IMR-90 (cell line): Measurements from ENCODE around the gene RASSF4. TPM values are rescaled to one million over a fixed set of nuclear protein-coding genes. Genes with fewer than 3 reads are reported as not detected.

Experiments used
- ATAC-seq: fragments of 200-7000 bp; cut with Tn5 transposase; 2 replicates; pipeline ENCODE4 v1.9.1; 2020; ENCODE audit warnings: low read depth, mild to moderate bottlenecking, moderate library complexity
- BruUV-seq: library from RNA; stranded (reverse); fragments of 400-500 nt; replicated peaks from 2 replicates; lab custom pipeline; 2021; lab: Mats Ljungman, UMichigan
- CTCF ChIA-PET: fragments of 300-600 bp; formaldehyde crosslinking; extraction: SDS; loops from one replicate; lab custom pipeline; 2021; ENCODE audit warnings: antibody characterized with exemption; lab: Yijun Ruan, JAX
- POLR2A ChIA-PET: fragments of 300-600 bp; sonication (Branson Sonifier 250); formaldehyde crosslinking; loops from one replicate; lab custom pipeline; 2022; ENCODE audit warnings: antibody characterized with exemption; ENCODE audit not compliant: unreplicated experiment; lab: Charles Lee
- DNase-seq: peaks from one replicate; pipeline ENCODE4 v3.0.0; 2013
- H2AFZ ChIP-seq: replicated peaks from 2 replicates; pipeline ENCODE3; 2013; ENCODE audit warnings: low read length, mild to moderate bottlenecking; ENCODE audit not compliant: poor library complexity
- H2AK5ac ChIP-seq: 2 replicates; pipeline ENCODE4 v1.6.1; 2013; ENCODE audit warnings: low read depth, low read length, inconsistent platforms
- H2AK9ac ChIP-seq: replicated peaks from 2 replicates; pipeline ENCODE3; 2013; ENCODE audit warnings: mild to moderate bottlenecking, low read depth, low read length, moderate library complexity; ENCODE audit not compliant: poor library complexity
- H2BK120ac ChIP-seq: 2 replicates; pipeline ENCODE4 v1.6.1; 2013; ENCODE audit warnings: low read depth, low read length, inconsistent platforms
- H2BK15ac ChIP-seq: 3 replicates; pipeline ENCODE4 v1.6.1; 2013; ENCODE audit warnings: low read depth, low read length, inconsistent platforms
- H2BK20ac ChIP-seq: 2 replicates; pipeline ENCODE4 v1.6.1; 2013; ENCODE audit warnings: low read depth, mild to moderate bottlenecking, inconsistent platforms, low read length, moderate library complexity
- H2BK5ac ChIP-seq: 2 replicates; pipeline ENCODE4 v1.6.1; 2013; ENCODE audit warnings: mild to moderate bottlenecking, low read depth, low read length, inconsistent platforms; ENCODE audit not compliant: poor library complexity, severe bottlenecking
- H3K14ac ChIP-seq: replicated peaks from 2 replicates; pipeline ENCODE4 v1.6.1; 2013; ENCODE audit warnings: low read depth, low read length, inconsistent platforms
- H3K18ac ChIP-seq: 2 replicates; pipeline ENCODE4 v1.6.1; 2013; ENCODE audit warnings: low read depth, low read length, control low read depth
- H3K23ac ChIP-seq: 2 replicates; pipeline ENCODE4 v1.6.1; 2013; ENCODE audit warnings: low read depth, low read length, inconsistent platforms
- H3K27ac ChIP-seq: 2 replicates; pipeline ENCODE4 v1.5.1; 2013; ENCODE audit warnings: mild to moderate bottlenecking, control low read depth, low read length; ENCODE audit not compliant: insufficient read depth
- H3K27me3 ChIP-seq: 2 replicates; pipeline ENCODE4 v1.6.1; 2013; ENCODE audit warnings: low read length; ENCODE audit not compliant: control insufficient read depth, insufficient read depth
- H3K36me3 ChIP-seq: 2 replicates; pipeline ENCODE4 v1.6.1; 2013; ENCODE audit warnings: low read length, mixed read lengths; ENCODE audit not compliant: control insufficient read depth, insufficient read depth
- H3K4ac ChIP-seq: 2 replicates; pipeline ENCODE4 v1.6.1; 2013; ENCODE audit warnings: low read depth, low read length, inconsistent platforms
- H3K4me1 ChIP-seq: 2 replicates; pipeline ENCODE4 v1.6.1; 2013; ENCODE audit warnings: low read length, mixed read lengths; ENCODE audit not compliant: control insufficient read depth, insufficient read depth
- H3K4me2 ChIP-seq: 2 replicates; pipeline ENCODE4 v1.6.1; 2013; ENCODE audit warnings: low read depth, mild to moderate bottlenecking, control low read depth, low read length, moderate library complexity
- H3K4me3 ChIP-seq: 2 replicates; pipeline ENCODE4 v1.5.1; 2013; ENCODE audit warnings: low read depth, mild to moderate bottlenecking, control low read depth, low read length, moderate library complexity; ENCODE audit not compliant: insufficient read depth
- H3K56ac ChIP-seq: 2 replicates; pipeline ENCODE4 v1.6.1; 2013; ENCODE audit warnings: low read length, inconsistent platforms; ENCODE audit not compliant: insufficient read depth; ENCODE audit errors: extremely low read depth
- H3K79me1 ChIP-seq, 2 experiments: 2 replicates each; pipeline ENCODE4 v1.6.1; 2013; ENCODE audit warnings: low read length in 2 of 2, inconsistent platforms in 1 of 2, low read depth in 1 of 2
- H3K9ac ChIP-seq: 2 replicates; pipeline ENCODE4 v1.6.1; 2013; ENCODE audit warnings: low read depth, low read length, control low read depth
- H3K9me1 ChIP-seq: 2 replicates; pipeline ENCODE4 v1.6.1; 2013; ENCODE audit warnings: low read length, inconsistent platforms; ENCODE audit not compliant: insufficient read depth
- H3K9me3 ChIP-seq: 2 replicates; pipeline ENCODE4 v1.6.1; 2013; ENCODE audit warnings: low read length; ENCODE audit not compliant: control insufficient read depth, insufficient read depth
- H4K20me1 ChIP-seq: 2 replicates; pipeline ENCODE4 v1.6.1; 2013; ENCODE audit warnings: low read length, inconsistent platforms; ENCODE audit not compliant: insufficient read depth
- H4K5ac ChIP-seq: 2 replicates; pipeline ENCODE4 v1.6.1; 2013; ENCODE audit warnings: mild to moderate bottlenecking, low read depth, low read length, control low read depth
- H4K8ac ChIP-seq, 2 experiments: 2 replicates each; pipeline ENCODE4 v1.6.1; 2013; ENCODE audit warnings: low read depth in 2 of 2, low read length in 2 of 2, control low read depth in 1 of 2, inconsistent platforms in 1 of 2
- H4K91ac ChIP-seq: 2 replicates; pipeline ENCODE4 v1.6.1; 2013; ENCODE audit warnings: low read depth, low read length, inconsistent platforms; ENCODE audit not compliant: insufficient read depth
- BHLHE40 ChIP-seq: fragments of 150-350 bp; IDR thresholded peaks from 2 replicates; pipeline ENCODE4 v1.6.1; 2016; ENCODE audit warnings: mild to moderate bottlenecking, low read depth, low read length
- CEBPB ChIP-seq: IDR thresholded peaks from 2 replicates; pipeline ENCODE4 v1.6.1; 2012; ENCODE audit warnings: low read depth, low read length, improper control_type of control experiment
- CHD1 ChIP-seq: IDR thresholded peaks from 2 replicates; pipeline ENCODE4 v1.6.1; 2012; ENCODE audit warnings: low read depth, low read length, improper control_type of control experiment
- CTCF ChIP-seq: conservative IDR thresholded peaks from 2 replicates; pipeline ENCODE4 v1.5.1; 2012; ENCODE audit warnings: mild to moderate bottlenecking, low read depth, low read length, improper control_type of control experiment
- FOS ChIP-seq: fragments of 150-350 bp; IDR thresholded peaks from 2 replicates; pipeline ENCODE4 v1.6.1; 2016; ENCODE audit warnings: low read depth, low read length
- MAFK ChIP-seq: IDR thresholded peaks from 2 replicates; pipeline ENCODE4 v1.6.1; 2012; ENCODE audit warnings: low read depth, low read length, improper control_type of control experiment
- MAZ ChIP-seq: IDR thresholded peaks from 2 replicates; pipeline ENCODE4 v1.6.1; 2012; ENCODE audit warnings: low read depth, mild to moderate bottlenecking, low read length, improper control_type of control experiment, moderate library complexity, borderline replicate concordance
- MXI1 ChIP-seq: IDR thresholded peaks from 2 replicates; pipeline ENCODE4 v1.6.1; 2012; ENCODE audit warnings: low read depth, mild to moderate bottlenecking, low read length, moderate library complexity, borderline replicate concordance
- NFE2L2 ChIP-seq: fragments of 150-350 bp; IDR thresholded peaks from 2 replicates; pipeline ENCODE4 v1.6.1; 2016; ENCODE audit warnings: low read depth, mild to moderate bottlenecking, low read length
- POLR2A ChIP-seq: IDR thresholded peaks from 2 replicates; pipeline ENCODE4 v1.6.1; 2012; ENCODE audit warnings: mild to moderate bottlenecking, low read depth, low read length
- RAD21 ChIP-seq: IDR thresholded peaks from 2 replicates; pipeline ENCODE4 v1.6.1; 2012; ENCODE audit warnings: low read length, improper control_type of control experiment
- RCOR1 ChIP-seq: IDR thresholded peaks from 2 replicates; pipeline ENCODE4 v1.6.1; 2012; ENCODE audit warnings: mild to moderate bottlenecking, low read length, improper control_type of control experiment; ENCODE audit not compliant: insufficient replicate concordance
- RFX5 ChIP-seq: IDR thresholded peaks from 2 replicates; pipeline ENCODE4 v1.8.0; 2012; ENCODE audit warnings: low read depth, mild to moderate bottlenecking, low read length, moderate library complexity
- SMC3 ChIP-seq: fragments of 150-350 bp; IDR thresholded peaks from 2 replicates; pipeline ENCODE4 v1.6.1; 2016; ENCODE audit warnings: low read depth, mild to moderate bottlenecking, antibody characterized with exemption, low read length, moderate library complexity
- USF2 ChIP-seq: fragments of 150-350 bp; IDR thresholded peaks from 2 replicates; pipeline ENCODE4 v1.6.1; 2017; ENCODE audit warnings: mild to moderate bottlenecking, antibody characterized with exemption, low read length, low read depth
- WGBS, 2 experiments: methylation state at CpG; one replicate each; pipeline versions ENCODE4 v1.1.5 to v1.1.7; 2013; ENCODE audit warnings: missing lambda C conversion rate in 2 of 2; ENCODE audit not compliant: insufficient read length in 1 of 2; ENCODE audit errors: extremely low coverage in 2 of 2; 5-methylcytosine and 5-hydroxymethylcytosine counted together
- dilution Hi-C: fragments of 300-500 bp; cut with HindIII; formaldehyde crosslinking; loops from one replicate; pipeline ENCODE4 v1.14.3; 2018; ENCODE audit warnings: low sequenced_read_pairs; ENCODE audit not compliant: unreplicated experiment
- in situ Hi-C: fragments of 300-500 bp; cut with MboI; formaldehyde crosslinking; loops from 3 replicates; pipeline ENCODE4 v1.14.3; 2019; ENCODE audit warnings: low sequenced_read_pairs, inconsistent platforms, mixed read lengths
- intact Hi-C: fragments of 100-400 bp; cut with micrococcal nuclease; formaldehyde crosslinking; loops from 2 replicates; pipeline ENCODE4 v1.10.0; 2022
- polyA plus RNA-seq, 3 experiments: library from polyadenylated mRNA; depleted of rRNA; stranded (reverse); fragments of >200 nt; gene quantifications; 2 replicates each; pipeline ENCODE4 v1.2.3, GENCODE V29; 2012; ENCODE audit warnings: low replicate concordance in 1 of 3
- total RNA-seq: library from RNA; depleted of rRNA; stranded (reverse); fragments of >200 nt; gene quantifications from 2 replicates; pipeline ENCODE4 v1.2.3, GENCODE V29; 2012
- TF ChIP-seq, protein P1 (sequence below): fragments of 150-350 bp; IDR thresholded peaks from 2 replicates; pipeline ENCODE4 v1.6.1; 2016; ENCODE audit warnings: low read depth, mild to moderate bottlenecking, low read length, moderate library complexity, borderline replicate concordance

Gene RASSF4
- total and polyA plus RNA-seq, 2 of the 4 experiments (the other 2 are of a cell fraction): 5.9 to 8.6 TPM

DNA sequence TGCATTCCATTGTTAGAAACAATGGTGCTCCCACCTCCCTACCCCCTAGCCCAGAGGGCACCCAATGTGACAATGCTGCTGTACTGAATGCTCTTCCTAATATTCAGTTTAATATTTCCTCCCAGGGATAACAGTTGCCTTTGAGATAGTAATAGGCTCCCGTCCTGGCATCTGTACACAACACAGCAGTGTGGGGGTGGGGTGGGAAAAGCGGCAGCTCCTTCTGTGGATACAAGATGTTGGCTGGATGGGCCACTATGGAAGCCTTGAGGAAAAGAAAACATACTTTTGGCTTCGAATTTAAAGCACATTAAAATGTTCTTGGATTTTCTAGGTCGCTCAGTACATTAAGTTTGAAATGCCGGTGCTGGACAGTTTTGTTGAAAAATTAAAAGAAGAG is 32.0 kb downstream of the RASSF4 start:
- Histone ChIP-seq H2BK20ac (peak overlapping the region; percentile 98), H2BK120ac (peak overlapping the region; percentile 99), H3K27ac (no peak overlapping the region), H3K4me2 (no peak overlapping the region), H3K9me1 (peaks cover 40% of the 10 kb centered on the region), H4K20me1 (no peaks in the 10 kb centered on the region), H3K79me1 (peaks cover 0 to 8% of the 10 kb centered on the region in 2 experiments; a peak in 1 of 4 replicates), H3K36me3 (peaks cover 11% of the 10 kb centered on the region; the same call in 1 of the 2 replicates), H4K91ac (peak overlapping the region; percentile 98), H3K27me3 (no peaks in the 10 kb centered on the region), H3K4ac (peak overlapping the region; percentile 50; the same call in 1 of the 2 replicates), H3K4me3 (no peak overlapping the region), H4K5ac (no peak overlapping the region), H3K56ac (no peak overlapping the region), H3K9ac (no peak overlapping the region), H2AFZ (no peak overlapping the region), H3K23ac (no peak overlapping the region), H2BK5ac (peak overlapping the region; percentile 14), H2AK9ac (no peak overlapping the region), H3K9me3 (no peaks in the 10 kb centered on the region), H3K14ac (no peak overlapping the region; the same call in 1 of the 2 replicates), H2AK5ac (peak overlapping the region; percentile 53; the same call in 1 of the 2 replicates), H3K18ac (no peak overlapping the region; the same call in 1 of the 2 replicates), H3K4me1 (peaks cover 53% of the 10 kb centered on the region), H4K8ac (no peak overlapping the region), H2BK15ac (peak overlapping the region; percentile 97; the same call in 2 of the 3 replicates)
- no peak for ATAC-seq
- BruUV-seq: no TSS peak
- ChIA-PET POLR2A (no interaction called here), CTCF (no interaction called here)
- in situ Hi-C loops (loop anchor here (25.0 kb wide), 4 partner anchors 1021 to 1854 kb away; partner anchors contain the start of genes CSGALNACT2 and HNRNPF), intact Hi-C loops (no loop called here), dilution Hi-C loops (no loop called here)
- TF ChIP-seq RAD21 (no peak), POLR2A (no peak), MXI1 (no peak), MAZ (no peak), CEBPB (no peak), CHD1 (no peak), FOS (no peak), SMC3 (no peak), CTCF (no peak), USF2 (no peak), BHLHE40 (no peak), RCOR1 (no peak), RFX5 (no peak), NFE2L2 (no peak), MAFK (no peak)
- TF ChIP-seq, protein P1, sequence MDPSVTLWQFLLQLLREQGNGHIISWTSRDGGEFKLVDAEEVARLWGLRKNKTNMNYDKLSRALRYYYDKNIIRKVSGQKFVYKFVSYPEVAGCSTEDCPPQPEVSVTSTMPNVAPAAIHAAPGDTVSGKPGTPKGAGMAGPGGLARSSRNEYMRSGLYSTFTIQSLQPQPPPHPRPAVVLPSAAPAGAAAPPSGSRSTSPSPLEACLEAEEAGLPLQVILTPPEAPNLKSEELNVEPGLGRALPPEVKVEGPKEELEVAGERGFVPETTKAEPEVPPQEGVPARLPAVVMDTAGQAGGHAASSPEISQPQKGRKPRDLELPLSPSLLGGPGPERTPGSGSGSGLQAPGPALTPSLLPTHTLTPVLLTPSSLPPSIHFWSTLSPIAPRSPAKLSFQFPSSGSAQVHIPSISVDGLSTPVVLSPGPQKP: no peak
- 83% methylated on average over 4 of the region's 5 CpGs; no CpG with 5 or more reads in 1 of the 2 experiments for WGBS, 2 experiments
- no peak for DNase-seq
